Measurements from ENCODE around the gene ATG10.

DNA sequence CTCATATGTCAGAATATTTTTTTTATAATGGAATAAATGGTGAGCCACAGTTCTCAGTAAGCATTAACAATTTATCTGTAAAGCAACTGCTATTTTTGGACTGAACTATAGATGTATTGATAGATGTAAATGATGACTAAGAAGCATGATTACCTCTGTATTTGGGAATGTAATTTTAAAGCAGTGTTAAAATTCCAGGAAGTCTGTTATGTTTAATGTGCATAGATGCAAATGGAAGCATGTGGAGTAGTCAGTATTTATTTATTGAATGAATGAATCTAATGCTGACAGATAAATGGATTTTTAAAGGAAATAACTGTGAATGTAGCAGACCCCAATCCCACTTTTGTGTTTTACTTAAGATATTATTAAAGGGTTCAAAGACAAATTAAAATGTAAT lies 95.0 kb downstream of the ATG10 start:
- TF ChIP-seq POLR2A (IDR thresholded peaks at IDR 0.05) = no peak
- TF ChIP-seq, protein P1, sequence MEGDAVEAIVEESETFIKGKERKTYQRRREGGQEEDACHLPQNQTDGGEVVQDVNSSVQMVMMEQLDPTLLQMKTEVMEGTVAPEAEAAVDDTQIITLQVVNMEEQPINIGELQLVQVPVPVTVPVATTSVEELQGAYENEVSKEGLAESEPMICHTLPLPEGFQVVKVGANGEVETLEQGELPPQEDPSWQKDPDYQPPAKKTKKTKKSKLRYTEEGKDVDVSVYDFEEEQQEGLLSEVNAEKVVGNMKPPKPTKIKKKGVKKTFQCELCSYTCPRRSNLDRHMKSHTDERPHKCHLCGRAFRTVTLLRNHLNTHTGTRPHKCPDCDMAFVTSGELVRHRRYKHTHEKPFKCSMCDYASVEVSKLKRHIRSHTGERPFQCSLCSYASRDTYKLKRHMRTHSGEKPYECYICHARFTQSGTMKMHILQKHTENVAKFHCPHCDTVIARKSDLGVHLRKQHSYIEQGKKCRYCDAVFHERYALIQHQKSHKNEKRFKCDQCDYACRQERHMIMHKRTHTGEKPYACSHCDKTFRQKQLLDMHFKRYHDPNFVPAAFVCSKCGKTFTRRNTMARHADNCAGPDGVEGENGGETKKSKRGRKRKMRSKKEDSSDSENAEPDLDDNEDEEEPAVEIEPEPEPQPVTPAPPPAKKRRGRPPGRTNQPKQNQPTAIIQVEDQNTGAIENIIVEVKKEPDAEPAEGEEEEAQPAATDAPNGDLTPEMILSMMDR (IDR thresholded peaks at IDR 0.05) = no peak
- no peak for TF ChIP-seq POLR2AphosphoS5 (IDR thresholded peaks at IDR 0.05)
- no peak for TF ChIP-seq EP300 (IDR thresholded peaks at IDR 0.05)

All from gastroesophageal sphincter (tissue), 3 donors.